ENCODE measurements around the gene ADGRB3. TPM values are rescaled to one million over a fixed set of nuclear protein-coding genes. Genes with fewer than 3 reads are reported as not detected.

Gene ADGRB3
- total and polyA plus RNA-seq, 7 donors: 0.60 to 11.5 (median 9.7) TPM; not detected in 1

DNA sequence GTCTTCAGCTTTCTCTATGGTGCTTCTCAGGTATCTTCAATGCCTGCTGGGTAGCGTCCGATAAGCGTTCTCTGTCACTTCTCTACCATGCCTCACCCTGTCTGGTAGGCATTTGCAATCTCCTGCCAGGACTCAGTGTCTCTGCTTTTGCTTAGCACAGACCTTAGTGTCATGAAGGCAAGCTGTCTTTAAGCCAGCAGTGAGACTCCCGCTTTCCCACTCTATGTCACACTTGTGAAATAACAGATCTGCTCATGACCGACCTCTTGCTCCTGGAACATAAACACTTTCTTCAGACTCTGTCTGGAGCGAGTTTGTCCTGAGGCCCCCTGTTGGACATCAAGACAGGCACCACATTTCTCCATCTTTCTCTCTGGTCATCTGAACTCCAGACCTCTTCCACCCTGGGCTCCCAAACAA is 17.0 kb downstream of the ADGRB3 start:
- Histone ChIP-seq H3K4me1 (no peaks in the 10 kb centered on the region), H3K27ac (no peak overlapping the region), H3K27me3 (no peaks in the 10 kb centered on the region), H3K4me3 (no peak overlapping the region), H3K36me3 (no peaks in the 10 kb centered on the region), H3K9me3 (no peaks in the 10 kb centered on the region)
- intact Hi-C loops (cut with DNase I): no loop called here
- TF ChIP-seq POLR2AphosphoS5 (IDR thresholded peaks at IDR 0.05): no peak
- no peak for TF ChIP-seq POLR2A (IDR thresholded peaks at IDR 0.05)
- TF ChIP-seq CTCF (IDR thresholded peaks at IDR 0.05): no peak
- no peak for TF ChIP-seq EP300 (IDR thresholded peaks at IDR 0.05)
- no peak for DNase-seq
- 72 to 84% methylated on average over 6 of the region's 6 CpGs for WGBS, 2 donors

DNA sequence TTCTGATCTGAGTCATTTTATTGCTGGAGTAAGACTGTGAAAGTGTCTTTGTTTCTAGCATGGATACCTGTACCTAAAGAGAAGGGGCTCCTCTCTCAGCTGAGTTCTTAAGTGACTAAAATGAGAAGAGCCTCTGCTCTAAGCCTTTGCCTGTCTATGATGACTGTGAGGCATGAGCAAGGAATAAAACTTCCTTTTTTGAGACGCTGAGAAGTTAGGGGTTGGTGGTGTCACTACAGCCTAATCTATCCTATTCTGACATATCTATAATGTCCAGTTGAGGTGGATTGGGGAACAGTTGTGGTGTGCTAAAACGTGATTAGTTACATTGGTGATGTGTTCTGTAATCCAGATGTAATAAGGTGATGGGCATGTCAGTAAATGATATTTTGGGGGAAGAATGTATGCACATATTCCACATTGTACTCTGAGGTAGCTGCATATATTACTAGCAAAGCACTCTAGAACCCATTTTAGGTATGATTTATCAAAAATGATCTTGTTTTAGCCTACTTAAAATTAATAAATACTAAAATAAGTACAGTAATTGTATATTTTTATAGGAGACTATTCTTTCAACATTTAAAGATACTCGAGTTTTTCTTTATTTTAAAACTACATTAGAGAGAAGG is 18.1 kb downstream of the ADGRB3 start:
- intact Hi-C loops (cut with DNase I): no loop called here
- no peaks in the 10 kb centered on the region for H3K4me1 ChIP-seq
- TF ChIP-seq POLR2AphosphoS5 (IDR thresholded peaks at IDR 0.05) (no peak), POLR2A (IDR thresholded peaks at IDR 0.05) (no peak)
- H3K36me3 ChIP-seq: no peaks in the 10 kb centered on the region
- no peaks in the 10 kb centered on the region for H3K27me3 ChIP-seq
- WGBS, 2 donors: 46 to 61% methylated on average over 3 of the region's 3 CpGs
- H3K4me3 ChIP-seq: no peak overlapping the region
- no peaks in the 10 kb centered on the region for H3K9me3 ChIP-seq
- no peak overlapping the region for H3K27ac ChIP-seq
- no peak for DNase-seq

DNA sequence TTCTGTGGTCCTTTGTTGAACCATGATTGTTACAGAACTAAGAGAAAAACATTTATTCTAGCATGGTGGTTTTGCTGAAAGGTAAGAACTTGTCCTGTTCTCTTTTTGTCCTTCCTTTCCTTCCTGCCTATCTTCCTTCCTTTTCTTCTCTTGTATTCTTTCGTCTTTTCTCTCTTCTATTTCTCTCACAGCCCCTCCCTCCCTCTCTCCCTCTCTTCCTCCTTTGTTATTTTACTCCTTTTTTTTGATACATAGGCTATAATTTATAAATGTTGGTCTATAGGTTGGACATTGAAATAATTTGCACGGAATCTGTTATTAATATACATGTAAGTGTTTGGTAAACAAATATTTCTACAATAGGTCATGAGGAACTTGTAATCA is 18.6 kb downstream of the ADGRB3 start:
- 74 to 77% methylated on average over 2 of the region's 2 CpGs for WGBS, 2 donors
- Histone ChIP-seq H3K9me3 (no peaks in the 10 kb centered on the region), H3K27ac (no peak overlapping the region), H3K4me3 (no peak overlapping the region), H3K27me3 (no peaks in the 10 kb centered on the region), H3K36me3 (no peaks in the 10 kb centered on the region), H3K4me1 (no peaks in the 10 kb centered on the region)
- no peak for DNase-seq
- TF ChIP-seq CTCF (IDR thresholded peaks at IDR 0.05) (no peak), EP300 (IDR thresholded peaks at IDR 0.05) (no peak), POLR2A (IDR thresholded peaks at IDR 0.05) (no peak), POLR2AphosphoS5 (IDR thresholded peaks at IDR 0.05) (no peak)
- intact Hi-C loops (cut with DNase I): no loop called here

GRCh38 chr6:68654134-68654533 is 19.1 kb downstream of the ADGRB3 start:
- 25 to 52% methylated on average over 2 of the region's 2 CpGs for WGBS, 2 donors
- Histone ChIP-seq H3K4me1 (no peaks in the 10 kb centered on the region), H3K36me3 (no peaks in the 10 kb centered on the region), H3K9me3 (no peaks in the 10 kb centered on the region), H3K27ac (no peak overlapping the region), H3K27me3 (no peaks in the 10 kb centered on the region), H3K4me3 (no peak overlapping the region)
- DNase-seq: no peak
- TF ChIP-seq CTCF (IDR thresholded peaks at IDR 0.05): no peak
- TF ChIP-seq POLR2A (IDR thresholded peaks at IDR 0.05): no peak
- no peak for TF ChIP-seq EP300 (IDR thresholded peaks at IDR 0.05)
- no peak for TF ChIP-seq POLR2AphosphoS5 (IDR thresholded peaks at IDR 0.05)
- intact Hi-C loops (cut with DNase I): no loop called here

- no peak for DNase-seq
- TF ChIP-seq POLR2AphosphoS5 (IDR thresholded peaks at IDR 0.05) (no peak), CTCF (IDR thresholded peaks at IDR 0.05) (no peak)
- no peaks in the 10 kb centered on the region for H3K9me3 ChIP-seq
- H3K4me1 ChIP-seq: no peaks in the 10 kb centered on the region
- H3K27me3 ChIP-seq: no peaks in the 10 kb centered on the region
- intact Hi-C loops (cut with DNase I): no loop called here
- H3K27ac ChIP-seq: no peak overlapping the region
- no peaks in the 10 kb centered on the region for H3K36me3 ChIP-seq
- H3K4me3 ChIP-seq: no peak overlapping the region
- 8 to 50% methylated on average over 1 of the region's 1 CpG for WGBS, 2 donors
These were observed 19.9 kb downstream of the ADGRB3 start for GRCh38 chr6:68655028-68655427.

Data from sigmoid colon (tissue), 7 donors.